ENCODE measurements around the gene LIAS. TPM values are rescaled to one million over a fixed set of nuclear protein-coding genes. Genes with fewer than 3 reads are reported as not detected.

LIAS gene
- total and polyA plus RNA-seq, 10 of the 15 experiments (the other 5 are each of a cell fraction or from before 2014, with no cell fraction given): 17.9 to 32.3 (median 26.4) TPM

DNA sequence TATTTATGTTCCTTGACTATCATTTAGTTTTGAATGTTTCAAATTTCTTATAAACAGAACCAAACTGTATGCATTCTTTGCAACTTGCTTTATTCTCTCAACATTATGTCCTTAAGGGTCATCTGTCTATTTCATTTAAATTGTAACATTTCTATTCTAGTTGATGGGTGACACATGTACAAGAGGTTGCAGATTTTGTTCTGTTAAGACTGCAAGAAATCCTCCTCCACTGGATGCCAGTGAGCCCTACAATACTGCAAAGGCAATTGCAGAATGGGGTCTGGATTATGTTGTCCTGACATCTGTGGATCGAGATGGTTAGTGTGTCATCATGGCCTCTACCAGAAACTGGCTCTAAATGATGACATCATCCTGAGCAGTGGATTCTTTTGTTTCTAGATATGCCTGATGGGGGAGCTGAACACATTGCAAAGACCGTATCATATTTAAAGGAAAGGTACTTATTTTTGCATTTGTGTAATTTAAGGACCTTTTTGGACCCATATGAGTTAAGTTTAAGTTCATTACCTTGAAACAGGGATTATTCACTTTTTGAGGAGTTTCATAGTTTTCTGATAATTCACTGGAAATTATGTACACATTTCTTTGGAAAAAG is 6.1 kb downstream of the LIAS start (continued):
- TF ChIP-seq, protein P1, sequence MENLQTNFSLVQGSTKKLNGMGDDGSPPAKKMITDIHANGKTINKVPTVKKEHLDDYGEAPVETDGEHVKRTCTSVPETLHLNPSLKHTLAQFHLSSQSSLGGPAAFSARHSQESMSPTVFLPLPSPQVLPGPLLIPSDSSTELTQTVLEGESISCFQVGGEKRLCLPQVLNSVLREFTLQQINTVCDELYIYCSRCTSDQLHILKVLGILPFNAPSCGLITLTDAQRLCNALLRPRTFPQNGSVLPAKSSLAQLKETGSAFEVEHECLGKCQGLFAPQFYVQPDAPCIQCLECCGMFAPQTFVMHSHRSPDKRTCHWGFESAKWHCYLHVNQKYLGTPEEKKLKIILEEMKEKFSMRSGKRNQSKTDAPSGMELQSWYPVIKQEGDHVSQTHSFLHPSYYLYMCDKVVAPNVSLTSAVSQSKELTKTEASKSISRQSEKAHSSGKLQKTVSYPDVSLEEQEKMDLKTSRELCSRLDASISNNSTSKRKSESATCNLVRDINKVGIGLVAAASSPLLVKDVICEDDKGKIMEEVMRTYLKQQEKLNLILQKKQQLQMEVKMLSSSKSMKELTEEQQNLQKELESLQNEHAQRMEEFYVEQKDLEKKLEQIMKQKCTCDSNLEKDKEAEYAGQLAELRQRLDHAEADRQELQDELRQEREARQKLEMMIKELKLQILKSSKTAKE (IDR thresholded peaks at IDR 0.05; ENCODE audit: low read depth, poor library complexity, severe bottlenecking): no peak
- peak; percentile 57 for TF ChIP-seq CREM (IDR thresholded peaks at IDR 0.05; ENCODE audit: low read depth)
- TF ChIP-seq CHD4 (IDR thresholded peaks at IDR 0.05): no peak
- TF ChIP-seq KAT2A (conservative IDR thresholded peaks at IDR 0.05; ENCODE audit: control insufficient read depth, low read depth, low read length): no peak
- no peak for TF ChIP-seq SIN3A (IDR thresholded peaks at IDR 0.05; ENCODE audit: low read depth, low read length)
- no peak for TF ChIP-seq SUPT20H (IDR thresholded peaks at IDR 0.05; ENCODE audit: borderline replicate concordance, control insufficient read depth, low read depth, low read length)
- no peak for TF ChIP-seq SP1 (IDR thresholded peaks at IDR 0.05; ENCODE audit: low read depth, low read length)

DNA sequence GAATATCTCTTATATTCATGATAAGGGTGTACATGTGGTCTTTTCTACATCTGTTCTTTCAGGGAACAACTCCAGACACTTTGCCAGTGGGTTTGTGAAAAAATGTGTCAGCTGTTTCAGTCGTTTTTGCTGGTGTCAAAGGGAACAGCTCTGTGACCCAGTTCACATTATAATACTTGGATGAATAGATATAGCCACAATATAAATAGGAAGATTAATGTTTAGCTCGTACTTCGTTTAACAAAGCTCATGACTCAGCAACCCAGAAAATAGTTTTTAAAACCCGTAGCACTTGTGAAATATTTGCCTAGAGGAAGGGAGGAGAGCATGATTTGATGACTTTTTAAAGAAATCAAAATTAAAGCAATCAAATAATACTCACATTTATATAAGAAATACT is 7.9 kb downstream of the LIAS start:
- Histone ChIP-seq H4K20me1 (ENCODE audit: control insufficient read depth, insufficient read depth) (no peaks in the 10 kb centered on the region), H3K4me3 (no peak overlapping the region), H3K36me3 (ENCODE audit: control insufficient read depth in 2 of 2, insufficient read depth in 2 of 2, low read length in 1 of 2) (peaks cover 2 to 27% of the 10 kb centered on the region in 2 experiments; a peak in 3 of 4 replicates), H3K9me3 (replicated peaks; ENCODE audit: control insufficient read depth, insufficient read depth, low read length) (no peaks in the 10 kb centered on the region), H3K4me1 (ENCODE audit: control insufficient read depth, insufficient read depth, low read length) (peaks cover 7% of the 10 kb centered on the region), H3K9ac (ENCODE audit: control insufficient read depth, insufficient read depth, low read length) (no peak overlapping the region), H3K27me3 (replicated peaks in 1 of 2; ENCODE audit: control insufficient read depth in 2 of 2, insufficient read depth in 2 of 2, low read length in 1 of 2) (no peaks in the 10 kb centered on the region), H3K79me2 (ENCODE audit: control insufficient read depth, insufficient read depth, low read length) (no peaks in the 10 kb centered on the region; the same call in 1 of the 2 replicates), H2AFZ (ENCODE audit: control insufficient read depth, low read depth, low read length) (no peak overlapping the region), H3K27ac (ENCODE audit: control insufficient read depth, insufficient read depth) (no peak overlapping the region), H3K4me2 (ENCODE audit: control insufficient read depth, insufficient read depth) (no peak overlapping the region)
- FAIRE-seq: no peak
- no TSS peak for BruUV-seq (replicated peaks)
- ChIA-PET SMC1A (ENCODE audit: uncharacterized antibody, unreplicated experiment) (interaction anchor here (0.6 to 2.1 kb wide), 7 partner anchors 9 to 526 kb away, joined by 3 to 5 read pairs (median 3); no protein-coding TSS in a partner anchor), POLR2A (interaction anchor here (0.6 to 1.1 kb wide), 3 partner anchors 52 to 840 kb away, joined by 3 to 6 read pairs (median 3); no protein-coding TSS in a partner anchor), CTCF (interaction anchor here (0.7 to 1.6 kb wide), 7 partner anchors 9 to 858 kb away, joined by 3 to 6 read pairs (median 3); no protein-coding TSS in a partner anchor), RAD21 (ENCODE audit: unreplicated experiment) (interaction anchor here (0.8 to 1.4 kb wide), 4 partner anchors 166 to 509 kb away, joined by 3 to 6 read pairs (median 4); no protein-coding TSS in a partner anchor)
- 79% methylated on average over 4 of the region's 4 CpGs for WGBS (ENCODE audit: insufficient coverage, insufficient replicate concordance, low lambda C conversion rate, missing lambda C conversion rate)
- DNase-seq (ENCODE audit: low read depth, low spot score): no peak
- no peak for ATAC-seq
- in situ Hi-C loops (cut with MboI): no loop called here
- no peak for TF ChIP-seq BMI1 (IDR thresholded peaks at IDR 0.05; ENCODE audit: borderline replicate concordance)
- TF ChIP-seq ZBED1 (IDR thresholded peaks at IDR 0.05; ENCODE audit: borderline replicate concordance): no peak
- TF ChIP-seq ETV6 (conservative IDR thresholded peaks at IDR 0.05 in 1 of 2, IDR thresholded peaks at IDR 0.05 in 1 of 2; ENCODE audit: borderline replicate concordance in 1 of 2, low read depth in 1 of 2): no peak
- no peak for TF ChIP-seq ZZZ3 (IDR thresholded peaks at IDR 0.05; ENCODE audit: control insufficient read depth, insufficient read length, low read depth)
- TF ChIP-seq, protein P2, sequence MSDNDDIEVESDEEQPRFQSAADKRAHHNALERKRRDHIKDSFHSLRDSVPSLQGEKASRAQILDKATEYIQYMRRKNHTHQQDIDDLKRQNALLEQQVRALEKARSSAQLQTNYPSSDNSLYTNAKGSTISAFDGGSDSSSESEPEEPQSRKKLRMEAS (IDR thresholded peaks at IDR 0.05; ENCODE audit: low read depth, low read length): no peak
- TF ChIP-seq NR2C1 (IDR thresholded peaks at IDR 0.05): no peak
- TF ChIP-seq, protein P3, sequence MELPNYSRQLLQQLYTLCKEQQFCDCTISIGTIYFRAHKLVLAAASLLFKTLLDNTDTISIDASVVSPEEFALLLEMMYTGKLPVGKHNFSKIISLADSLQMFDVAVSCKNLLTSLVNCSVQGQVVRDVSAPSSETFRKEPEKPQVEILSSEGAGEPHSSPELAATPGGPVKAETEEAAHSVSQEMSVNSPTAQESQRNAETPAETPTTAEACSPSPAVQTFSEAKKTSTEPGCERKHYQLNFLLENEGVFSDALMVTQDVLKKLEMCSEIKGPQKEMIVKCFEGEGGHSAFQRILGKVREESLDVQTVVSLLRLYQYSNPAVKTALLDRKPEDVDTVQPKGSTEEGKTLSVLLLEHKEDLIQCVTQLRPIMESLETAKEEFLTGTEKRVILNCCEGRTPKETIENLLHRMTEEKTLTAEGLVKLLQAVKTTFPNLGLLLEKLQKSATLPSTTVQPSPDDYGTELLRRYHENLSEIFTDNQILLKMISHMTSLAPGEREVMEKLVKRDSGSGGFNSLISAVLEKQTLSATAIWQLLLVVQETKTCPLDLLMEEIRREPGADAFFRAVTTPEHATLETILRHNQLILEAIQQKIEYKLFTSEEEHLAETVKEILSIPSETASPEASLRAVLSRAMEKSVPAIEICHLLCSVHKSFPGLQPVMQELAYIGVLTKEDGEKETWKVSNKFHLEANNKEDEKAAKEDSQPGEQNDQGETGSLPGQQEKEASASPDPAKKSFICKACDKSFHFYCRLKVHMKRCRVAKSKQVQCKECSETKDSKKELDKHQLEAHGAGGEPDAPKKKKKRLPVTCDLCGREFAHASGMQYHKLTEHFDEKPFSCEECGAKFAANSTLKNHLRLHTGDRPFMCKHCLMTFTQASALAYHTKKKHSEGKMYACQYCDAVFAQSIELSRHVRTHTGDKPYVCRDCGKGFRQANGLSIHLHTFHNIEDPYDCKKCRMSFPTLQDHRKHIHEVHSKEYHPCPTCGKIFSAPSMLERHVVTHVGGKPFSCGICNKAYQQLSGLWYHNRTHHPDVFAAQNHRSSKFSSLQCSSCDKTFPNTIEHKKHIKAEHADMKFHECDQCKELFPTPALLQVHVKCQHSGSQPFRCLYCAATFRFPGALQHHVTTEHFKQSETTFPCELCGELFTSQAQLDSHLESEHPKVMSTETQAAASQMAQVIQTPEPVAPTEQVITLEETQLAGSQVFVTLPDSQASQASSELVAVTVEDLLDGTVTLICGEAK (IDR thresholded peaks at IDR 0.05; ENCODE audit: borderline replicate concordance): no peak
- intact Hi-C loops (cut with micrococcal nuclease; ENCODE audit: unreplicated experiment): loop anchor here (5.0 to 10.0 kb wide), 2 partner anchors 171 to 318 kb away; partner anchors contain the start of gene SMIM14

All from GM12878 (cell line).